Nephron (organoid): ENCODE data around the gene PLD5.
A peak's percentile ranks its signal among the peaks of the same experiment; 100 is the strongest.

Experiments
- H3K27ac Mint-ChIP-seq, 3 experiments: 2 replicates each; pipeline ENCODE4 v1.8.0; 2020; ENCODE audit warnings: mixed read lengths in 3 of 3, mild to moderate bottlenecking in 2 of 3, moderate library complexity in 1 of 3
- H3K27me3 Mint-ChIP-seq: 2 replicates; pipeline ENCODE4 v1.8.0; 2021; ENCODE audit warnings: low read depth, mild to moderate bottlenecking, moderate library complexity, mixed read lengths
- H3K36me3 Mint-ChIP-seq: 2 replicates; pipeline ENCODE4 v1.8.0; 2020; ENCODE audit warnings: low read depth, mixed read lengths
- H3K4me1 Mint-ChIP-seq: 2 replicates; pipeline ENCODE4 v1.8.0; 2020; ENCODE audit warnings: mixed read lengths
- H3K4me3 Mint-ChIP-seq, 3 experiments: 2 replicates each; pipeline ENCODE4 v1.8.0; 2020; ENCODE audit warnings: mild to moderate bottlenecking in 3 of 3, mixed read lengths in 3 of 3, moderate library complexity in 2 of 3
- H3K9me3 Mint-ChIP-seq: 2 replicates; pipeline ENCODE4 v1.8.0; 2020; ENCODE audit warnings: mixed read lengths
- CTCF ChIP-seq, 3 experiments: fragments of 200-600 bp; sonication (generic); IDR thresholded peaks; one replicate each; pipeline ENCODE4 v1.5.0; 2021; ENCODE audit warnings: antibody characterized with exemption in 3 of 3; ENCODE audit not compliant: unreplicated experiment in 3 of 3

The PLD5 gene

GRCh38 chr1:242208021-242208420, 316.5 kb downstream of the PLD5 start:
- no peak overlapping the region for H3K27ac Mint-ChIP-seq
- no peaks in the 10 kb centered on the region for H3K36me3 Mint-ChIP-seq
- no peak for TF ChIP-seq CTCF (IDR thresholded peaks at IDR 0.05; ENCODE audit: unreplicated experiment in 3 of 3)
- H3K27me3 Mint-ChIP-seq = peaks cover 8% of the 10 kb centered on the region
- H3K4me3 Mint-ChIP-seq = no peak overlapping the region
- H3K4me1 Mint-ChIP-seq = peaks cover 79% of the 10 kb centered on the region
- peaks cover 5% of the 10 kb centered on the region for H3K9me3 Mint-ChIP-seq

DNA sequence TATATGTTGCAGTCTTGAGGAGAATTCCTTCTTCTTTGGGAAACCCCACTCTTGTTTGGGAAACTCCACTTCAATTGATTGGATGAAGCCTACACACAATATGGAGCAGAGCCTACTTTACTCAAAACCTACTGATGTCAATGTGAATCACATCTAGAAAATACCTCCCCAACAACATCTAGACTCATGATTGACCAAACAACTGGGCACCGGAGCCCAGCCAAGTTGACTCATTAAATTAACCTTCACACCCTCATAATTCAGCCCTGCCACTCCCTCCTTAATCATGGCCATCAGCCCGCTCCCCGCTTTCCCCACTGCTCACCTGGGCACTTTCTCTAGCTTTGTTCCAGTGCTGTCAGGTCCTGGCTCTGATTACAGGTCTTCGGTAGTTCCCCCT, 317.5 kb downstream of the PLD5 start:
- no peak overlapping the region for H3K27ac Mint-ChIP-seq
- peaks cover 8% of the 10 kb centered on the region for H3K27me3 Mint-ChIP-seq
- TF ChIP-seq CTCF (IDR thresholded peaks at IDR 0.05; ENCODE audit: unreplicated experiment in 3 of 3) = no peak
- H3K4me1 Mint-ChIP-seq = peaks cover 70% of the 10 kb centered on the region
- H3K36me3 Mint-ChIP-seq = no peaks in the 10 kb centered on the region
- H3K9me3 Mint-ChIP-seq = peaks cover 2% of the 10 kb centered on the region
- no peak overlapping the region for H3K4me3 Mint-ChIP-seq

DNA sequence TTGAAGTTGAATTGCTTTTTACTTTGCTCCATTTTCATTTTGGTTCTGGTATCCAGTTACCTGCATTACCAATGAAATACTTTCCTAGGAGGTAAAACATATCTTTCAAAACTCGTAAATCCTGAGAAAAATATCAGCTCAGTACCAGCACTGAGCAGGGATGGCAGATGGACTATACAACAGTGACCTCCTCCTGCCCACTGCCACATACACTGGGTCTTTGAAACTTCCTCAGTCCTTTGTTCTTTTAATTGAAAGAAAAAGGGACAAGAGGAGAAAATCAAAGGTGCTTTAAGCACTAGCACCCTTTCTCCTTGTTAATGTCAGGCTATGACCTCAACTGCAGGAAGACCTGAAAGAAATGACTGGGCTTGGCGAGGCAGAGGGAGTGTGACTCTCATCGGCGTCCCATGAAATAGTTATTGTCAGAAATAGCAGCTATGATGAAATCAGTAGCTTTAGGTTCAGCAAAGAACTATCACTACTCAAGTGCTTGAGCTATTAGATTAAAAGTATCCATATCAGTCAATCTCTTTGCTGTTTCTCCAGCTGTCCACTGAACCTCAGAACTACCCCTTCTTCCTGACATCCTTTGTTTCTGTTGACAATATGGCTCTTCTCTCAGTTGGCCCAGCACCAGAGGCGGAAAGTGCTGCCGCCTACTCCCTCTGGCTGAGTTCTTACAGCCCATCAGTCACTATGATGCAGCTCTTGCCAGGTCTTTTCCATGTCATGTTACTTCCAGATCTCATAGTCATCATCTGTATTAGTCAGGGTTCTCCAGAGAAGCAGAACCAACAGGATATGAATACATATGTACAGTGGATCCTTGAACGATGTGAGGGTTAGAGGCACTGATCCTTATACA, 318.6 kb downstream of the PLD5 start:
- Mint-ChIP-seq H3K27ac (peak overlapping the region in 2 of 3 experiments; percentile 7 to 34), H3K36me3 (no peaks in the 10 kb centered on the region)

DNA sequence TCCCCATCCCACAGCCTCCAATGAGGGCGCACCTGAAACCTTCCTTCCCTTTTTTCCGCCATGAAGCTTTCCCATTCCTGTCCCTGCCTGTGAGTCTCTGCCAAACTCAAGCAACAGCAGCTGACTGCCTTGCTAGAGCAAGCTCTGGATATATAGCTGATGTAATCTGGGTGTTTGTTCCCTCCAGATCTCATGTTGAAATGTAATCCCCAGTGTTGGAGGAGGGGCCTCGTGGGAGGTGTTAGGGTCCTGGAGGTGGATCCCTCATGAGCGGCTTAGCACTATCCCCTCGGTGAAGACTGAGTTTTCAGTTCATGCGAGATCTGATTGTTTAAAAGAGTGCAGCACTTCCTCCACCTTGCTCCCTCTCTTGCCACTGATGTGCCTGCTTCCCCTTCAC, 321.2 kb downstream of the PLD5 start:
- TF ChIP-seq CTCF (IDR thresholded peaks at IDR 0.05; ENCODE audit: unreplicated experiment in 3 of 3) = no peak
- H3K36me3 Mint-ChIP-seq = no peaks in the 10 kb centered on the region
- no peak overlapping the region for H3K27ac Mint-ChIP-seq
- peaks cover 2% of the 10 kb centered on the region for H3K9me3 Mint-ChIP-seq
- no peak overlapping the region for H3K4me3 Mint-ChIP-seq
- peaks cover 43% of the 10 kb centered on the region for H3K4me1 Mint-ChIP-seq
- H3K27me3 Mint-ChIP-seq = no peaks in the 10 kb centered on the region

More for the DNA sequence above, 318.6 kb downstream of the PLD5 start:
- Mint-ChIP-seq H3K4me1 (peaks cover 61% of the 10 kb centered on the region), H3K4me3 (no peak overlapping the region), H3K9me3 (peaks cover 2% of the 10 kb centered on the region), H3K27me3 (peaks cover 8% of the 10 kb centered on the region)
- TF ChIP-seq CTCF (IDR thresholded peaks at IDR 0.05; ENCODE audit: unreplicated experiment in 3 of 3) = no peak

GRCh38 chr1:242201090-242201489, 323.4 kb downstream of the PLD5 start:
- Mint-ChIP-seq H3K27ac (no peak overlapping the region), H3K36me3 (no peaks in the 10 kb centered on the region), H3K4me3 (no peak overlapping the region), H3K9me3 (no peaks in the 10 kb centered on the region), H3K27me3 (no peaks in the 10 kb centered on the region), H3K4me1 (peaks cover 32% of the 10 kb centered on the region)
- TF ChIP-seq CTCF (IDR thresholded peaks at IDR 0.05; ENCODE audit: unreplicated experiment in 3 of 3) = no peak
